Measurements from ENCODE around the gene GMNN.

- TF ChIP-seq CTCF (optimal IDR thresholded peaks at IDR 0.05 in 1 of 3, IDR thresholded peaks at IDR 0.05 in 1 of 3, conservative IDR thresholded peaks at IDR 0.05 in 1 of 3; ENCODE audit: extremely low read depth in 1 of 3, insufficient read depth in 2 of 3, low read length in 3 of 3): no peak
- TF ChIP-seq EZH2 (IDR thresholded peaks at IDR 0.05; ENCODE audit: low read length): no peak
Observed at GRCh38 chr6:24757611-24758010, 17.1 kb upstream of the GMNN start.

All from keratinocyte (primary cell).